ENCODE data around the gene GABRD. TPM values are rescaled to one million over a fixed set of nuclear protein-coding genes. Genes with fewer than 3 reads are reported as not detected.

The GABRD gene
- total and polyA plus RNA-seq, 2 of the 13 experiments (the other 11 are each of a cell fraction or from before 2014, with no cell fraction given), result not detected

DNA sequence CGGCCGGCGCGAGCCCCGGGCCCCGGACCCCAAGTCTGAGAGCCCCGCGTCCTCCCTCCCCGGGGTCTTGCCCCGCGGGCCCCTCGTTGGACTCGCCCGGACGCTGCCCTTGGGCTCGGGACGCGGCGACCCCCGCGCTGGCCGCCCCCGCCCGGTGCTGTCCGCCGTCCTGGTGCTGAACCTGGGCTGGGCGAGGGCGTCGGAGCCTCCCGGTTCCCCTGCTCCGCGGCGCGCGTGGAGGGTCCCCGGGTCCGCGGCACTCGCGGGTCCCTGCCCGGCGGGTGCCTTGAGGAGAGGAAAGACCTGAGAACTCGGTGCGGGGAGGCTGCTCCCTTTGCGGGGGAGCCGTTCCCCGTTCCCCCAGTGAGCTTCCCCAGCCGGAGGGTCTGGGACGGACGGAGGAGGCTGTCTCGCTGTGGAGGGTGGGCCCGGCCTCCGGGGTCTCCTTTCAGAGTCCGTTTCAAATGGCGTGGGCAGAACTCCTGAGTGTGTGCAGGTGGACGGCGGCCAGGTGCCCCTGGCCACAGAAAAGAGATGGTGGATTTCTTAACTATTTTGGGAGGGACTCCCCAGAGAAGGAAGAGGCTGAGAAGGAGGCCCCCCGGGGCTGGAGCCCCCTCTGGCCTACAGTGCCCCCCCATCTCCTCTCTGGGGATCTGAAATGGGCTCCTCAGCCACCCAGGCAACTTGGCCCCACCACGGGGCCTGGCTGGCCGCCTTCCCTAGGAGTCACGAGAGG lies 595 bp downstream of the GABRD start (continued):
- TF ChIP-seq ZNF274 (CRISPR knock-in tag; IDR thresholded peaks at IDR 0.05) (no peak), ZNF83 (CRISPR knock-in tag; IDR thresholded peaks at IDR 0.05; ENCODE audit: borderline replicate concordance) (no peak), NBN (conservative IDR thresholded peaks at IDR 0.05) (no peak), ETV6 (CRISPR knock-in tag; conservative IDR thresholded peaks at IDR 0.05) (no peak), ZNF709 (CRISPR knock-in tag; IDR thresholded peaks at IDR 0.05) (peak; percentile 31; the same call in 1 of the 2 replicates), TCF7L2 (IDR thresholded peaks at IDR 0.05; ENCODE audit: low read depth, low read length) (no peak), ZBTB8A (CRISPR knock-in tag; IDR thresholded peaks at IDR 0.05; ENCODE audit: borderline replicate concordance, low read depth) (no peak), ZNF577 (CRISPR knock-in tag; IDR thresholded peaks at IDR 0.05; ENCODE audit: borderline replicate concordance, low read depth) (no peak), HOXA9 (CRISPR knock-in tag; IDR thresholded peaks at IDR 0.05; ENCODE audit: borderline replicate concordance) (no peak), ZNF329 (CRISPR knock-in tag; IDR thresholded peaks at IDR 0.05; ENCODE audit: low read depth) (no peak), KDM6A (CRISPR knock-in tag; IDR thresholded peaks at IDR 0.05; ENCODE audit: low read depth) (no peak), AKAP8 (CRISPR knock-in tag; IDR thresholded peaks at IDR 0.05) (no peak), ZNF747 (CRISPR knock-in tag; IDR thresholded peaks at IDR 0.05; ENCODE audit: borderline replicate concordance) (no peak), ZNF136 (CRISPR knock-in tag; IDR thresholded peaks at IDR 0.05; ENCODE audit: low read depth) (no peak), ZNF652 (CRISPR knock-in tag; IDR thresholded peaks at IDR 0.05; ENCODE audit: borderline replicate concordance, low read depth) (no peak), DMAP1 (CRISPR knock-in tag; IDR thresholded peaks at IDR 0.05) (no peak)
- TF ChIP-seq, protein P1, sequence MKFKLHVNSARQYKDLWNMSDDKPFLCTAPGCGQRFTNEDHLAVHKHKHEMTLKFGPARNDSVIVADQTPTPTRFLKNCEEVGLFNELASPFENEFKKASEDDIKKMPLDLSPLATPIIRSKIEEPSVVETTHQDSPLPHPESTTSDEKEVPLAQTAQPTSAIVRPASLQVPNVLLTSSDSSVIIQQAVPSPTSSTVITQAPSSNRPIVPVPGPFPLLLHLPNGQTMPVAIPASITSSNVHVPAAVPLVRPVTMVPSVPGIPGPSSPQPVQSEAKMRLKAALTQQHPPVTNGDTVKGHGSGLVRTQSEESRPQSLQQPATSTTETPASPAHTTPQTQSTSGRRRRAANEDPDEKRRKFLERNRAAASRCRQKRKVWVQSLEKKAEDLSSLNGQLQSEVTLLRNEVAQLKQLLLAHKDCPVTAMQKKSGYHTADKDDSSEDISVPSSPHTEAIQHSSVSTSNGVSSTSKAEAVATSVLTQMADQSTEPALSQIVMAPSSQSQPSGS (CRISPR knock-in tag; IDR thresholded peaks at IDR 0.05), result no peak
- TF ChIP-seq, protein P2, sequence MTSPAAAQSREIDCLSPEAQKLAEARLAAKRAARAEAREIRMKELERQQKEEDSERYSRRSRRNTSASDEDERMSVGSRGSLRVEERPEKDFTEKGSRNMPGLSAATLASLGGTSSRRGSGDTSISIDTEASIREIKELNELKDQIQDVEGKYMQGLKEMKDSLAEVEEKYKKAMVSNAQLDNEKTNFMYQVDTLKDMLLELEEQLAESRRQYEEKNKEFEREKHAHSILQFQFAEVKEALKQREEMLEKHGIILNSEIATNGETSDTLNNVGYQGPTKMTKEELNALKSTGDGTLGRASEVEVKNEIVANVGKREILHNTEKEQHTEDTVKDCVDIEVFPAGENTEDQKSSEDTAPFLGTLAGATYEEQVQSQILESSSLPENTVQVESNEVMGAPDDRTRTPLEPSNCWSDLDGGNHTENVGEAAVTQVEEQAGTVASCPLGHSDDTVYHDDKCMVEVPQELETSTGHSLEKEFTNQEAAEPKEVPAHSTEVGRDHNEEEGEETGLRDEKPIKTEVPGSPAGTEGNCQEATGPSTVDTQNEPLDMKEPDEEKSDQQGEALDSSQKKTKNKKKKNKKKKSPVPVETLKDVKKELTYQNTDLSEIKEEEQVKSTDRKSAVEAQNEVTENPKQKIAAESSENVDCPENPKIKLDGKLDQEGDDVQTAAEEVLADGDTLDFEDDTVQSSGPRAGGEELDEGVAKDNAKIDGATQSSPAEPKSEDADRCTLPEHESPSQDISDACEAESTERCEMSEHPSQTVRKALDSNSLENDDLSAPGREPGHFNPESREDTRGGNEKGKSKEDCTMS (CRISPR knock-in tag; conservative IDR thresholded peaks at IDR 0.05), result no peak

Measured in HepG2 (cell line).